Nephron progenitor cell (in vitro differentiated cells): ENCODE results near the gene EVI5L.
A peak's percentile ranks its signal among the peaks of the same experiment; 100 is the strongest.

Experiments
- DNase-seq: peaks from one replicate; pipeline ENCODE4 v3.0.0; 2021
- H3K27ac Mint-ChIP-seq: 2 replicates; pipeline ENCODE4 v1.8.0; 2021; ENCODE audit warnings: mild to moderate bottlenecking, moderate library complexity, mixed read lengths
- H3K27me3 Mint-ChIP-seq: 2 replicates; pipeline ENCODE4 v1.8.0; 2021; ENCODE audit warnings: mild to moderate bottlenecking, low read depth, mixed read lengths; ENCODE audit not compliant: poor library complexity
- H3K36me3 Mint-ChIP-seq: 2 replicates; pipeline ENCODE4 v1.8.0; 2021; ENCODE audit warnings: low read depth, mixed read lengths
- H3K4me1 Mint-ChIP-seq: 2 replicates; pipeline ENCODE4 v1.8.0; 2021; ENCODE audit warnings: mixed read lengths
- H3K4me3 Mint-ChIP-seq: 2 replicates; pipeline ENCODE4 v1.8.0; 2021; ENCODE audit warnings: mild to moderate bottlenecking, moderate library complexity, mixed read lengths
- H3K9me3 Mint-ChIP-seq: 2 replicates; pipeline ENCODE4 v1.8.0; 2021; ENCODE audit warnings: mild to moderate bottlenecking, moderate library complexity, mixed read lengths
- TF ChIP-seq, protein P1 (sequence below): fragments of 200-600 bp; sonication (generic); IDR thresholded peaks from 2 replicates; pipeline ENCODE4 v1.5.0; 2021; ENCODE audit warnings: antibody characterized with exemption

Gene EVI5L

DNA sequence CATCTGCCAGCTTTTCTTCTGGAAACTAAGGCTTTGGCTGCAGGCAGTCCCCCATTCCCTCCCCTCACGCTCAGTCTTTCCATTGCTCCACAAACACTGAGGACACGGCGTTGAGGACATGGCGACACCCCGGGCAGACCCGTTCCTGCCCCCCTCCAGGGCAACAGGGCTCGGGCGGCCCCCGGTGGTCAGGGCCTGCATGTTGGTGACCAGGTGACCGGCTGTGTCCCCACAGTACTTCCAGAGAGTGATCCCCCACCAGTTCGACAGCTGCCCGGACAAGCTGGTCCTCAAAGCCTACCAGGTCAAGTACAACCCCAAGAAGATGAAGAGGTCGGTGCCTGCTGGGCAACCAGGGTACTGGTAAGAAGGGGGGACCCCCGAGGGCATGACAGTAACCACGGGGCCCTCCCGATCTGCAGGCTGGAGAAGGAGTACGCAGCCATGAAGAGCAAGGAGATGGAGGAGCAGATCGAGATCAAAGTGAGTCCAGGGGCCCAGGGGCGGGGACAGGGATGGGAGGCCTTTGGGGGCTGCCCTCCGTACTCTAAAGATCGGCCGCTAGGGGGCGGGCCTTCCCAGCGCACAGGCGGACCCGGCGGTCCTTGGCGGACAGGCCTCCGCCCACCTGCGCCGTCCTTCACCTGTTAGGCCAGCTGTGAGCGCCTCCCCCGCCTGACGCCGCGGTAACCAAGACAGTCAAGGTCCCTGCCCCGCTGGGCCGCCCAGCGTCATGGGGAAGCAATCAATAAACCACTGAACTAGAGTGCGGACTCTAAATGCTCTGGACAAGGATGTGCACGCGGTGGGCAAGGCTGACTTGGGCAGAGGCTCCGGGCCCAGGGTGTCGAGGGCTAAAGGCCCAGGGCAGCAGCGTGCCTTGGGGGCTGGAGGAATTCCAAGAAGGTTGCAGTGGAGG, 23.1 kb downstream of the EVI5L start:
- peak; percentile 93 for DNase-seq
- no peak overlapping the region for H3K4me3 Mint-ChIP-seq
- no peaks in the 10 kb centered on the region for H3K36me3 Mint-ChIP-seq
- peaks cover 43% of the 10 kb centered on the region for H3K27me3 Mint-ChIP-seq
- H3K4me1 Mint-ChIP-seq = peaks cover 35% of the 10 kb centered on the region
- TF ChIP-seq, protein P1, sequence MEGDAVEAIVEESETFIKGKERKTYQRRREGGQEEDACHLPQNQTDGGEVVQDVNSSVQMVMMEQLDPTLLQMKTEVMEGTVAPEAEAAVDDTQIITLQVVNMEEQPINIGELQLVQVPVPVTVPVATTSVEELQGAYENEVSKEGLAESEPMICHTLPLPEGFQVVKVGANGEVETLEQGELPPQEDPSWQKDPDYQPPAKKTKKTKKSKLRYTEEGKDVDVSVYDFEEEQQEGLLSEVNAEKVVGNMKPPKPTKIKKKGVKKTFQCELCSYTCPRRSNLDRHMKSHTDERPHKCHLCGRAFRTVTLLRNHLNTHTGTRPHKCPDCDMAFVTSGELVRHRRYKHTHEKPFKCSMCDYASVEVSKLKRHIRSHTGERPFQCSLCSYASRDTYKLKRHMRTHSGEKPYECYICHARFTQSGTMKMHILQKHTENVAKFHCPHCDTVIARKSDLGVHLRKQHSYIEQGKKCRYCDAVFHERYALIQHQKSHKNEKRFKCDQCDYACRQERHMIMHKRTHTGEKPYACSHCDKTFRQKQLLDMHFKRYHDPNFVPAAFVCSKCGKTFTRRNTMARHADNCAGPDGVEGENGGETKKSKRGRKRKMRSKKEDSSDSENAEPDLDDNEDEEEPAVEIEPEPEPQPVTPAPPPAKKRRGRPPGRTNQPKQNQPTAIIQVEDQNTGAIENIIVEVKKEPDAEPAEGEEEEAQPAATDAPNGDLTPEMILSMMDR = peak; percentile 89
- H3K9me3 Mint-ChIP-seq = no peaks in the 10 kb centered on the region
- H3K27ac Mint-ChIP-seq = no peak overlapping the region

DNA sequence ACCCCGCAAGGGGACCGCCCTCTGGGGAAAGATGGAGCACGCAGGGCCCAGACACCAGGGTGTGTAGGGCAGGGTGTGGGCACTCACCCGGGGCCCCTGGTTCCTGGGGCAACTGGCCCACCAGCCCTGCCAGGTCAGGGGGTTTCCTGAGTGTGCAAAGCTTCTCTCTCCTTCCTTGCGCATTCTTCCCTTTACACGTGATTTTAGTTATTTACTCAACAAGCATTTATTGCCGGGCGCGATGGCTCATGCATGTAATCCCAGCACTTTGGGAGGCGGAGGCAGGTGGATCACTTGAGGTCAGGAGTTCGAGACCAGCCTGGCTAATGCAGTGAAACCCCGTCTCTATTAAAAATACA, 23.7 kb downstream of the EVI5L start:
- H3K27me3 Mint-ChIP-seq = peaks cover 49% of the 10 kb centered on the region
- peaks cover 41% of the 10 kb centered on the region for H3K4me1 Mint-ChIP-seq
- TF ChIP-seq, protein P1 = no peak
- DNase-seq = no peak
- H3K4me3 Mint-ChIP-seq = no peak overlapping the region
- H3K9me3 Mint-ChIP-seq = no peaks in the 10 kb centered on the region
- no peak overlapping the region for H3K27ac Mint-ChIP-seq
- no peaks in the 10 kb centered on the region for H3K36me3 Mint-ChIP-seq

DNA sequence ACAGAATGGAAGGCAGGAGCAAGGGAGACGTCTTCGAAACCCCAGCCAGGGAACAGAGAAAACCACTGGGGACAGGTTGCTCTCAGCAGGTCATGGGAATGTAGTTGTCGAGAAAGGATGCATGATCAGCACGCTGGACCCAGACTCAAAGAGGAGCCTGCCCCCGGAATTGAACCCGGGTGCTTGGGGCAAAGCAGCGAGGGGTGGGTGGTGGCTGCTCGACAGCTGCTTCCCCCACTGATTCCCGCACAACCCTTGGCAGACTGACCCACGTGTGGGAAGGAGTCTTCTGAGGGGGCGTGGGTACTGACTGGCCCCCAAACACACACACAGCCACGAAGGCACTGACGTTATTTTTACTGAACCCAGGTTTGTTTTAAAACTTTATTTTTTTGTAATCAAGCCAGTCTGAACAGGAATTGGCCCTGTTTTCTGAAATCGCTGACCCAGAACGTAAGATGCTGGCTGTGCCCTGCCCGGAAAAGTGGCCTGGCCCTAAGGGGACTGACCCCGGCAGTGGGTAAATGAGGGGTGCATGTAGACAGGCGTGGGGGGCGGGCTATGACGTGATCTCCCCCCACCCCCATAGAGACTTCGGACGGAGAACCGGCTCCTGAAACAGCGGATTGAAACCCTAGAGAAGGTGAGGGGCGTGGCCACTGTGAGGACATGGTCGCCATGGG, 25.5 kb downstream of the EVI5L start:
- TF ChIP-seq, protein P1 = no peak
- H3K27ac Mint-ChIP-seq = no peak overlapping the region
- no peaks in the 10 kb centered on the region for H3K9me3 Mint-ChIP-seq
- no peak for DNase-seq
- no peak overlapping the region for H3K4me3 Mint-ChIP-seq
- peaks cover 41% of the 10 kb centered on the region for H3K4me1 Mint-ChIP-seq
- no peaks in the 10 kb centered on the region for H3K36me3 Mint-ChIP-seq
- H3K27me3 Mint-ChIP-seq = peaks cover 64% of the 10 kb centered on the region

DNA sequence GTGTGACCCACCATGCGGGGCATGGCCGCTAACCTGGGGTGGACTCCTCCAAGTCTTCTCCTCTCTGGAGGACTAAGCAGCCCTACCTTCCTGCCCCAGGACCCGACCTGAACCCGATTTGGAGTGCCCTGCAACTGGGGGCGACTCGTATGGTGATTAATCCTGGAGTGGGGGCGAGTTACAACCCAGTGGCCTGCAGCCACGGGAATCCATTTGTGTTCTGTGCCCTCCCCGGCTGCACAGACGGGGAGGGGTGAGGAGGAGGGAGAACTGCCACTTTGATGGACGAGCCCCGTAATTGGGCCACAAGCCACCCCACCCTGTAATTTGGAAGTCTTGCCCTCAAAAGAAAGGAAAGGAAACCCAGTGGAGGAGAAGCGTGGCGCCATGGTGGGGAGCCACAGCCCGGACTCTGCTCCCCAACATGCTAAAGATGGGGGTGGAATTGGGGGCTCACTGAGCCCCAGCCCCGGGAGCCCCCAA, 26.1 kb downstream of the EVI5L start:
- Mint-ChIP-seq H3K27ac (no peak overlapping the region), H3K36me3 (no peaks in the 10 kb centered on the region), H3K27me3 (peaks cover 70% of the 10 kb centered on the region), H3K9me3 (no peaks in the 10 kb centered on the region), H3K4me3 (no peak overlapping the region), H3K4me1 (peaks cover 44% of the 10 kb centered on the region)
- TF ChIP-seq, protein P1 = no peak
- DNase-seq = no peak

DNA sequence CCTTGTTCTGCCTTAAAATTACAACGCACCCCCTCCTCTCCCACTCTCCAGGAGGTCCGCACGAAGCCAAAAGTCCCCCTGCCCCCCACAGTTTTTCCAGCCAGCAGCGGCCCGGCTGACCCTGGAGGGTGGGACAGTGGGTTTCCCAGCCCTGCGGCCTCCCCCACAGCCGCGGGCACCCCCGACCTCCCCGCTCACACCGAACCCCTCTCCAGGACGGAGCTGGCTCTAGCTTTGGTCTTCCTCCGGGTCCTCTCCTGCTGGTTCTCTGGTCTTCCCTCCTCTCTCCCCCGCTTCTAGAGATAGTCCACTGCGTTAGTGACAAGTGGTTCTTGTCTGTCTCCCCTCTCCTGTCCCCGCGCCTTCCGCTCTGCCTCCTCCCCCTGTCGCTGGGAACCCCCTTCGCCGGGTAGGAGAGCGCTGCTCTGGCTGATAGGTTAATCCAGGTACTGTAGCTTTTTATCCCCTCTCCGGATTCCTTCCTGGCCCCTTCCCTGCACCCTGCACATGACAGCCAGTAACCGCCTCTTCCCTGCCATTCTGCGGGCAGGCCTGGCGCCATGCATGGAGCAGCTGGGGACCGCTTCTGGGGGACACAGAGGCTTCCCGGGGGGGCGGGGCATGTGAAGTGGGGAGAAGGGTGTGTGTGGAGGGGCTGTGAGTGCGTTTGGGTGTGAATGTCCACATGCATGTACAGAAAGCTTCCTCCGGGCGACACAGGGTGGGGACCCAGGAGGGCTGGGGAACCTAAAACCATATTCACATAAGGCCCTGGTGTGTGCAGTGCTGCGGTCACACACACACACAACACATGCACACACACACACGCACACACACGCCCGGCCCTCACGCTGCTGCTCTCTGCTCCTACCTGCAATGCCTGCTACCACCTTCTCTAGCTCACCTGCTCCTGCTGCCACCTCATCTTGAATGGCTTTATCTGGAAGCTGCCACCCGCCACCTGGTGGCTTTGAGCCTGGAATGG, 27.0 kb downstream of the EVI5L start:
- H3K4me1 Mint-ChIP-seq = peaks cover 46% of the 10 kb centered on the region
- no peak for DNase-seq
- H3K27me3 Mint-ChIP-seq = peaks cover 78% of the 10 kb centered on the region
- H3K4me3 Mint-ChIP-seq = no peak overlapping the region
- H3K9me3 Mint-ChIP-seq = no peaks in the 10 kb centered on the region
- TF ChIP-seq, protein P1 = no peak
- no peak overlapping the region for H3K27ac Mint-ChIP-seq
- no peaks in the 10 kb centered on the region for H3K36me3 Mint-ChIP-seq
